Measurements from ENCODE around the gene GPR143. TPM values are rescaled to one million over a fixed set of nuclear protein-coding genes. Genes with fewer than 3 reads are reported as not detected.

GPR143 gene
- total and polyA plus RNA-seq, 2 of the 4 experiments (the other 2 are of a cell fraction): 0.07 TPM; not detected in 1

DNA sequence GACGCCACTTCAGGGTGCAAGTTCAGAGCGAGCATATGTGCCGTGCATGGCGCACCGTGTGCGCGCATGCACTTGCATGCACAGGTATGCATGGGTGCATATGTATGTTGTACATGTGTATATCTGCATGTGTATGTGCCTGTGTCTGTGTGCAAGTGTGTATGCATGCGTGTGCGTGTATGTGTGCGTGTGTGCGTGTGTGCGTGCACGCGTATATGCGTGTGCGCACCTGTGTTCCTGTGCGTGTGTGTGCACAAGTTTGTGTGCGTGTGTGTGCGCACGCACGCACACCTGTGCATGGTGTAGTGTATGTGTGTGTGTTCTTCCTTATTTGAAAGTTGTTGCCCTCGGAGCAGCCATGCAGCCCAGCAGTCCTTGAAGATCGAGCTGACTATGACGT, 76.8 kb downstream of the GPR143 start:
- TF ChIP-seq CEBPB (IDR thresholded peaks at IDR 0.05; ENCODE audit: low read depth, low read length): no peak
- TF ChIP-seq RCOR1 (IDR thresholded peaks at IDR 0.05; ENCODE audit: insufficient replicate concordance, low read length): no peak
- H3K27ac ChIP-seq (ENCODE audit: insufficient read depth, low read length): no peak overlapping the region
- no peak overlapping the region for H2BK120ac ChIP-seq (ENCODE audit: low read depth, low read length)
- no peaks in the 10 kb centered on the region for H4K20me1 ChIP-seq (ENCODE audit: insufficient read depth, low read length)
- no peak overlapping the region for H3K4me2 ChIP-seq (ENCODE audit: low read depth, low read length)
- no peak overlapping the region for H3K56ac ChIP-seq (ENCODE audit: extremely low read depth, insufficient read depth, low read length)
- peaks cover 5% of the 10 kb centered on the region; the same call in 1 of the 2 replicates for H3K9me3 ChIP-seq (ENCODE audit: control insufficient read depth, insufficient read depth, low read length)
- peaks cover 40% of the 10 kb centered on the region for H3K36me3 ChIP-seq (ENCODE audit: control insufficient read depth, insufficient read depth, low read length)
- no TSS peak for BruUV-seq (replicated peaks)
- ChIA-PET CTCF (no interaction called here), POLR2A (ENCODE audit: unreplicated experiment) (no interaction called here)
- H2AK9ac ChIP-seq (replicated peaks; ENCODE audit: low read depth, low read length, poor library complexity): no peak overlapping the region
- H3K79me1 ChIP-seq (ENCODE audit: low read depth in 1 of 2, low read length in 2 of 2): no peaks in the 10 kb centered on the region; a peak in 2 of 4 replicates
- H2BK5ac ChIP-seq (ENCODE audit: low read depth, low read length, poor library complexity, severe bottlenecking): no peak overlapping the region
- H3K9me1 ChIP-seq (ENCODE audit: insufficient read depth, low read length): 0 out of 2 replicates have a peak, but pooled peaks cover 5% of the 10 kb centered on the region
- H3K18ac ChIP-seq (ENCODE audit: low read depth, low read length): no peak overlapping the region
- H3K4me1 ChIP-seq (ENCODE audit: control insufficient read depth, insufficient read depth, low read length): no peaks in the 10 kb centered on the region
- no peak overlapping the region for H2BK20ac ChIP-seq (ENCODE audit: low read depth, low read length)
- no peak overlapping the region for H3K4ac ChIP-seq (ENCODE audit: low read depth, low read length)
- no peak overlapping the region for H3K14ac ChIP-seq (replicated peaks; ENCODE audit: low read depth, low read length)
- ATAC-seq (ENCODE audit: low read depth) (no peak), DNase-seq (no peak)
- 85% methylated on average over 3 of the region's 24 CpGs; no CpG with 5 or more reads in 1 of the 2 experiments for WGBS, 2 experiments (ENCODE audit: extremely low coverage in 2 of 2, insufficient read length in 1 of 2)
- intact Hi-C loops (cut with micrococcal nuclease) (no loop called here), in situ Hi-C loops (cut with MboI; ENCODE audit: low sequenced_read_pairs) (loop anchor here (10.0 kb wide), 2 partner anchors 724 to 864 kb away; no protein-coding TSS in a partner anchor), dilution Hi-C loops (cut with HindIII; ENCODE audit: low sequenced_read_pairs, unreplicated experiment) (no loop called here)
- H2AFZ ChIP-seq (replicated peaks; ENCODE audit: low read length, poor library complexity): no peak overlapping the region
- H2AK5ac ChIP-seq (ENCODE audit: low read depth, low read length): no peak overlapping the region
- no peak overlapping the region for H3K4me3 ChIP-seq (ENCODE audit: insufficient read depth, low read depth, low read length)
- H3K23ac ChIP-seq (ENCODE audit: low read depth, low read length): no peak overlapping the region
- no peak overlapping the region for H2BK15ac ChIP-seq (ENCODE audit: low read depth, low read length)
- no peak overlapping the region for H3K9ac ChIP-seq (ENCODE audit: low read depth, low read length)
- H4K91ac ChIP-seq (ENCODE audit: insufficient read depth, low read depth, low read length): no peak overlapping the region
- H3K27me3 ChIP-seq (ENCODE audit: control insufficient read depth, insufficient read depth, low read length): no peaks in the 10 kb centered on the region
- no peak overlapping the region for H4K5ac ChIP-seq (ENCODE audit: low read depth, low read length)
- no peak overlapping the region for H4K8ac ChIP-seq (ENCODE audit: low read depth in 2 of 2, low read length in 2 of 2)
